Endodermal cell (in vitro differentiated cells): ENCODE data around the gene PTOV1. TPM values are rescaled to one million over a fixed set of nuclear protein-coding genes. Genes with fewer than 3 reads are reported as not detected.

Source experiments
- DNase-seq: peaks from one replicate; pipeline ENCODE4 v3.0.0-alpha.2; 2017
- H3K27ac ChIP-seq: 2 replicates; pipeline ENCODE4 v1.5.1; 2013; ENCODE audit warnings: mild to moderate bottlenecking, low read depth, low read length, moderate library complexity
- H3K27me3 ChIP-seq: 2 replicates; pipeline ENCODE4 v1.6.1; 2013; ENCODE audit warnings: mild to moderate bottlenecking, low read length, moderate library complexity; ENCODE audit not compliant: insufficient read depth, control insufficient read depth, poor library complexity, severe bottlenecking
- H3K36me3 ChIP-seq: 2 replicates; pipeline ENCODE4 v1.7.0; 2013; ENCODE audit warnings: mild to moderate bottlenecking, low read length, moderate library complexity; ENCODE audit not compliant: control insufficient read depth, insufficient read depth
- H3K4me1 ChIP-seq: one replicate; pipeline ENCODE4 v1.7.0; 2013; ENCODE audit warnings: low read length; ENCODE audit not compliant: control insufficient read depth, insufficient read depth
- H3K4me3 ChIP-seq: 2 replicates; pipeline ENCODE4 v1.5.1; 2013; ENCODE audit warnings: mild to moderate bottlenecking, low read length, moderate library complexity
- H3K9ac ChIP-seq: 2 replicates; pipeline ENCODE4 v1.6.1; 2013; ENCODE audit warnings: mild to moderate bottlenecking, low read length, moderate library complexity; ENCODE audit not compliant: poor library complexity, severe bottlenecking; ENCODE audit errors: extremely low read depth
- H3K9me3 ChIP-seq: 2 replicates; pipeline ENCODE4 v1.6.1; 2013; ENCODE audit warnings: mild to moderate bottlenecking, low read length, moderate library complexity; ENCODE audit not compliant: control insufficient read depth
- H3K27ac Mint-ChIP-seq: 2 replicates; pipeline ENCODE4 v1.8.0; 2020; ENCODE audit warnings: mixed read lengths
- H3K27me3 Mint-ChIP-seq: 2 replicates; pipeline ENCODE4 v1.8.0; 2021; ENCODE audit warnings: mild to moderate bottlenecking, mixed read lengths; ENCODE audit not compliant: insufficient read depth
- H3K36me3 Mint-ChIP-seq: 2 replicates; pipeline ENCODE4 v1.8.0; 2020; ENCODE audit warnings: low read depth, mixed read lengths
- H3K4me1 Mint-ChIP-seq: 2 replicates; pipeline ENCODE4 v1.8.0; 2020; ENCODE audit warnings: mixed read lengths
- H3K4me3 Mint-ChIP-seq: 2 replicates; pipeline ENCODE4 v1.8.0; 2020; ENCODE audit warnings: mild to moderate bottlenecking, moderate library complexity, mixed read lengths
- H3K9me3 Mint-ChIP-seq: 2 replicates; pipeline ENCODE4 v1.8.0; 2020; ENCODE audit warnings: mild to moderate bottlenecking, mixed read lengths
- WGBS, 2 experiments: methylation state at CpG; one replicate each; pipeline versions ENCODE4 v1.1.5 to v1.1.7; 2013; ENCODE audit warnings: missing lambda C conversion rate in 2 of 2, mixed read lengths in 1 of 2; ENCODE audit not compliant: insufficient coverage in 1 of 2, insufficient read length in 1 of 2; 5-methylcytosine and 5-hydroxymethylcytosine counted together
- total RNA-seq, 2 donors: library from RNA; stranded (reverse); fragmentation: NEBNext Ultra II Directional in 1 of 2; extraction: Animal tissue kit (Norgen Biotek cat#: 25700) in 1 of 2; gene quantifications; 2 replicates in 1 of 2; 3 replicates in 1 of 2; pipeline ENCODE4 v1.2.1, GENCODE V29; 2021
- TF ChIP-seq, protein P1 (sequence below): fragments of 200-600 bp; sonication (generic); conservative IDR thresholded peaks from 2 replicates; pipeline ENCODE4 v1.5.0; 2021; ENCODE audit warnings: antibody characterized with exemption, mild to moderate bottlenecking

Gene PTOV1
- total RNA-seq, 2 donors from 2014 or later = 279 to 287 TPM

DNA sequence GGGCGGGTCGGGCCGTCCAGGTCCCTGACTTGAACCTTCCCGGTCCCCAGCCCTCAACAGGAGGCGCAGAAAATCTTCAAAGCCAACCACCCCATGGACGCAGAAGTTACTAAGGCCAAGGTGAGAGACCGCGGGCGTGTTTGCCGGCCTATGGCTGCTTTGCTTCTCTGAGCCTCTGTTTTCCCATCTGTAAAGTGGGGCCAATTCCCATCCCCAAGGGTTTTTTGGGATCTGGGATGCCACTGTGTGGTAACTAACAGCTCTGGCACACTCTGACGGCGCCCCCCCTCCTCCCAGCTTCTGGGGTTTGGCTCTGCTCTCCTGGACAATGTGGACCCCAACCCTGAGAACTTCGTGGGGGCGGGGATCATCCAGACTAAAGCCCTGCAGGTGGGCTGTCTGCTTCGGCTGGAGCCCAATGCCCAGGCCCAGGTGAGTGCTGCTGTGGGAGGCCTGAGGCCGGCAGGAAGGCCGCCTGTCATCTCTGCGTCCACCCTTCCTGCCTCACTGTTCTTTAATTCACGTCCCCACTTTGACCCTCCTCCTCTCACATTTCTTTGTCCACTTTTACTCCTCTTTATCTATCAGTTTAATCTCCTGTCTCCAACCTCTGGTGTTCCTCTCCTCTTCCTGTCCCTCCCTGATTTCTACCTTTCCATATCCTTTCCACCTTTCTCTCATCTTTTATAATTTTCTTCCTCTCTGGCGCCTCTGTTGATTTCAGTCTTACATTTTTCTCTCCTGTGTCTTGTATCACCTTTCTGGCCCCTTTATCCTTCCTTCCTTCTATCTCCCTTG is 44.9 kb upstream of the PTOV1 start:
- Histone ChIP-seq H3K9ac (no peak overlapping the region), H3K27me3 (no peaks in the 10 kb centered on the region), H3K9me3 (no peaks in the 10 kb centered on the region), H3K27ac (no peak overlapping the region), H3K36me3 (peaks cover 33% of the 10 kb centered on the region), H3K4me3 (no peak overlapping the region), H3K4me1 (no peaks in the 10 kb centered on the region)
- Mint-ChIP-seq H3K36me3 (peaks cover 38% of the 10 kb centered on the region), H3K4me1 (peaks cover 8% of the 10 kb centered on the region), H3K4me3 (no peak overlapping the region), H3K9me3 (no peaks in the 10 kb centered on the region), H3K27me3 (peaks cover 1% of the 10 kb centered on the region), H3K27ac (peak overlapping the region; percentile 37)
- TF ChIP-seq, protein P1, sequence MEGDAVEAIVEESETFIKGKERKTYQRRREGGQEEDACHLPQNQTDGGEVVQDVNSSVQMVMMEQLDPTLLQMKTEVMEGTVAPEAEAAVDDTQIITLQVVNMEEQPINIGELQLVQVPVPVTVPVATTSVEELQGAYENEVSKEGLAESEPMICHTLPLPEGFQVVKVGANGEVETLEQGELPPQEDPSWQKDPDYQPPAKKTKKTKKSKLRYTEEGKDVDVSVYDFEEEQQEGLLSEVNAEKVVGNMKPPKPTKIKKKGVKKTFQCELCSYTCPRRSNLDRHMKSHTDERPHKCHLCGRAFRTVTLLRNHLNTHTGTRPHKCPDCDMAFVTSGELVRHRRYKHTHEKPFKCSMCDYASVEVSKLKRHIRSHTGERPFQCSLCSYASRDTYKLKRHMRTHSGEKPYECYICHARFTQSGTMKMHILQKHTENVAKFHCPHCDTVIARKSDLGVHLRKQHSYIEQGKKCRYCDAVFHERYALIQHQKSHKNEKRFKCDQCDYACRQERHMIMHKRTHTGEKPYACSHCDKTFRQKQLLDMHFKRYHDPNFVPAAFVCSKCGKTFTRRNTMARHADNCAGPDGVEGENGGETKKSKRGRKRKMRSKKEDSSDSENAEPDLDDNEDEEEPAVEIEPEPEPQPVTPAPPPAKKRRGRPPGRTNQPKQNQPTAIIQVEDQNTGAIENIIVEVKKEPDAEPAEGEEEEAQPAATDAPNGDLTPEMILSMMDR = no peak
- DNase-seq = no peak
- WGBS, 2 experiments = 93 to 94% methylated on average over 17 to 20 of the region's 20 CpGs

DNA sequence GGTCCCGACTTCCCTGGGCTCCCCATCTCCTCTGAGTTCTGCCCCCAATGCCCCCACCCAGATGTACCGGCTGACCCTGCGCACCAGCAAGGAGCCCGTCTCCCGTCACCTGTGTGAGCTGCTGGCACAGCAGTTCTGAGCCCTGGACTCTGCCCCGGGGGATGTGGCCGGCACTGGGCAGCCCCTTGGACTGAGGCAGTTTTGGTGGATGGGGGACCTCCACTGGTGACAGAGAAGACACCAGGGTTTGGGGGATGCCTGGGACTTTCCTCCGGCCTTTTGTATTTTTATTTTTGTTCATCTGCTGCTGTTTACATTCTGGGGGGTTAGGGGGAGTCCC is 44.4 kb upstream of the PTOV1 start:
- peaks cover 8% of the 10 kb centered on the region for H3K4me1 Mint-ChIP-seq
- H3K36me3 Mint-ChIP-seq = peaks cover 36% of the 10 kb centered on the region
- Histone ChIP-seq H3K36me3 (peaks cover 32% of the 10 kb centered on the region), H3K27ac (no peak overlapping the region), H3K9me3 (no peaks in the 10 kb centered on the region), H3K9ac (no peak overlapping the region), H3K4me3 (no peak overlapping the region), H3K27me3 (no peaks in the 10 kb centered on the region), H3K4me1 (no peaks in the 10 kb centered on the region)
- no peaks in the 10 kb centered on the region for H3K9me3 Mint-ChIP-seq
- TF ChIP-seq, protein P1 = no peak
- H3K4me3 Mint-ChIP-seq = no peak overlapping the region
- no peak for DNase-seq
- peaks cover 1% of the 10 kb centered on the region for H3K27me3 Mint-ChIP-seq
- WGBS, 2 experiments = 94 to 100% methylated on average over 1 to 7 of the region's 8 CpGs
- H3K27ac Mint-ChIP-seq = peak overlapping the region; percentile 37

DNA sequence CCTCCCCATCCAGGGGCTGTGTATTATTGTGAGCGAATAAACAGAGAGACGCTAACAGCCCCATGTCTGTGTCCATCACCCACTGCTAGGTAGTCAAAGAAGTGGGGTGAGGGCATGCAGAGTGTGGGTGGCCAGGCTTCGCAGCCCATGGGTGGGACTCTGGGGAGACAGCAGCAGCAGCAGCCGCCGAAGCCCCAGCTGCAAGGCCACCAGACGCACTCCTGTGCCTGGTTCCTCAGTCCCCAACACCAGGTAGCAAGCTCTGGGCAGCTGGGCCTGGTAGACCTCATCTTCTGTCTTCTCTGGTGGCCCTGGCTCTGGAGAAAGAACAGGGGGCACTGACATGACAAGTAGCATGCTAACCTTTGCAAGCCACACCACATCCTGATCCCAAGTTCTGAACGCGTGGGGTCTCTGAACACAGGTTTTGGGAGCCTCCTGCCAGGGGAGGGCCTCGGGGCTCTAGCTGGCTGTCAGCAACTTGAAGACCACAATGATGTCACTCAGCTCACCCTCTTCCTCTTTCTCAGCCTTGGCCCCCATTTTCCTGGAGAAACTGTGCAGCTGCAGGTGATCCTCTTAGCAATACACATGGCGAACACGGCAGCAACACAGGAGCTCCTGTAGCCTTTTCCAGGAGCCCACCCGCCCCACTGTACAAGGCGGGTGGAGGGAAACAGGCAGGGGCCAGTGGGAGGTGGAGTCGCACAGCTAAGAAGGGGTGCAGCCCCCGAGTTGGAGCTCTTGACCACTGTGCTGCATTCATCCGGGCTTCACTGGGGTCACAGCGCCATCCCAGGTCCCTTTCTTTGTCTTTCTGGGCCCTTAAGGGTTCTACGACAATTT is 43.7 kb upstream of the PTOV1 start:
- 91 to 94% methylated on average over 12 to 17 of the region's 18 CpGs for WGBS, 2 experiments
- no peaks in the 10 kb centered on the region for H3K4me1 ChIP-seq
- no peaks in the 10 kb centered on the region for H3K9me3 Mint-ChIP-seq
- H3K4me3 Mint-ChIP-seq = no peak overlapping the region
- H3K9me3 ChIP-seq = no peaks in the 10 kb centered on the region
- H3K36me3 ChIP-seq = peaks cover 32% of the 10 kb centered on the region
- peaks cover 1% of the 10 kb centered on the region for H3K27me3 Mint-ChIP-seq
- no peaks in the 10 kb centered on the region for H3K27me3 ChIP-seq
- no peak overlapping the region for H3K27ac Mint-ChIP-seq
- no peak overlapping the region for H3K9ac ChIP-seq
- peaks cover 34% of the 10 kb centered on the region for H3K36me3 Mint-ChIP-seq
- peaks cover 6% of the 10 kb centered on the region for H3K4me1 Mint-ChIP-seq
- H3K4me3 ChIP-seq = no peak overlapping the region
- TF ChIP-seq, protein P1 = no peak
- DNase-seq = no peak
- no peak overlapping the region for H3K27ac ChIP-seq
